PFSK-1 (cell line): ENCODE data around the gene GLP1R.

Experiments
- POLR2AphosphoS5 ChIP-seq: IDR thresholded peaks from 2 replicates; pipeline ENCODE4 v1.6.1; 2012; ENCODE audit warnings: low read depth, mild to moderate bottlenecking, control low read depth, low read length, moderate library complexity
- TAF1 ChIP-seq: IDR thresholded peaks from 2 replicates; pipeline ENCODE4 v1.6.1; 2012; ENCODE audit warnings: low read length, control low read depth, borderline replicate concordance; ENCODE audit not compliant: insufficient read depth
- TF ChIP-seq, protein P1 (sequence below), 2 experiments: IDR thresholded peaks; 2 replicates each; pipeline versions ENCODE4 v1.6.1 to v1.8.0; 2011 to 2012; ENCODE audit warnings: low read depth in 2 of 2, low read length in 2 of 2, control low read depth in 1 of 2, inconsistent platforms in 1 of 2, mild to moderate bottlenecking in 1 of 2, moderate library complexity in 1 of 2; ENCODE audit not compliant: insufficient read depth in 1 of 2

DNA sequence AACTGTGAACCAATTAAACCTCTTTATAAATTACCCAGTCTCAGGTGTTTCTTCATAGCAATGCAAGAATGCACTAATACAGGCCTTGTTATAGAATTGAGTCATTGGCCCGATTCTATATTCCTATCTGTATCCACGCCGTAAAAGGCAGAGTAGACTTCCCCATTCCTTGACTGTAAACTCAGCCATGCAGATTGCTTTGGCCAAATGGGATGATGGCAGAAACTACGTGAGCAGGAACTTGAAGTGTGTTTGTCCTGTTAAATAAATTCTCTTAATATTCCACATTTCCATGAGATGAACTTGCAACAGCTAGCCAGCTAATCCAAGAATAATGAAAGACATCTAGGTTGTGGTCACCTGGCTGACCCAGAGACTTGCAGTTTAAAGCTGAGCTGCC, 70.3 kb downstream of the GLP1R start:
- TF ChIP-seq POLR2AphosphoS5 (no peak), TAF1 (no peak)
- TF ChIP-seq, protein P1, sequence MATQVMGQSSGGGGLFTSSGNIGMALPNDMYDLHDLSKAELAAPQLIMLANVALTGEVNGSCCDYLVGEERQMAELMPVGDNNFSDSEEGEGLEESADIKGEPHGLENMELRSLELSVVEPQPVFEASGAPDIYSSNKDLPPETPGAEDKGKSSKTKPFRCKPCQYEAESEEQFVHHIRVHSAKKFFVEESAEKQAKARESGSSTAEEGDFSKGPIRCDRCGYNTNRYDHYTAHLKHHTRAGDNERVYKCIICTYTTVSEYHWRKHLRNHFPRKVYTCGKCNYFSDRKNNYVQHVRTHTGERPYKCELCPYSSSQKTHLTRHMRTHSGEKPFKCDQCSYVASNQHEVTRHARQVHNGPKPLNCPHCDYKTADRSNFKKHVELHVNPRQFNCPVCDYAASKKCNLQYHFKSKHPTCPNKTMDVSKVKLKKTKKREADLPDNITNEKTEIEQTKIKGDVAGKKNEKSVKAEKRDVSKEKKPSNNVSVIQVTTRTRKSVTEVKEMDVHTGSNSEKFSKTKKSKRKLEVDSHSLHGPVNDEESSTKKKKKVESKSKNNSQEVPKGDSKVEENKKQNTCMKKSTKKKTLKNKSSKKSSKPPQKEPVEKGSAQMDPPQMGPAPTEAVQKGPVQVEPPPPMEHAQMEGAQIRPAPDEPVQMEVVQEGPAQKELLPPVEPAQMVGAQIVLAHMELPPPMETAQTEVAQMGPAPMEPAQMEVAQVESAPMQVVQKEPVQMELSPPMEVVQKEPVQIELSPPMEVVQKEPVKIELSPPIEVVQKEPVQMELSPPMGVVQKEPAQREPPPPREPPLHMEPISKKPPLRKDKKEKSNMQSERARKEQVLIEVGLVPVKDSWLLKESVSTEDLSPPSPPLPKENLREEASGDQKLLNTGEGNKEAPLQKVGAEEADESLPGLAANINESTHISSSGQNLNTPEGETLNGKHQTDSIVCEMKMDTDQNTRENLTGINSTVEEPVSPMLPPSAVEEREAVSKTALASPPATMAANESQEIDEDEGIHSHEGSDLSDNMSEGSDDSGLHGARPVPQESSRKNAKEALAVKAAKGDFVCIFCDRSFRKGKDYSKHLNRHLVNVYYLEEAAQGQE (IDR thresholded peaks at IDR 0.05; ENCODE audit: insufficient read depth in 1 of 2, low read depth in 2 of 2, low read length in 2 of 2), result no peak
